CD4-positive, alpha-beta T cell (primary cell): ENCODE results near the gene SDK1. TPM values are rescaled to one million over a fixed set of nuclear protein-coding genes. Genes with fewer than 3 reads are reported as not detected.

Experiments used
- ATAC-seq: fragments of 200-7000 bp; cut with Tn5 transposase; one replicate; pipeline ENCODE4 v1.10.0; 2022; ENCODE audit warnings: mild to moderate bottlenecking; ENCODE audit not compliant: poor library complexity
- CTCF ChIA-PET: fragments of 350-600 bp; sonication (Branson Sonifier 250); formaldehyde crosslinking; loops from one replicate; lab custom pipeline; 2021; ENCODE audit warnings: antibody characterized with exemption, inconsistent platforms; lab: Charles Lee
- POLR2A ChIA-PET: fragments of 350-600 bp; sonication (Branson Sonifier 250); formaldehyde crosslinking; loops from one replicate; lab custom pipeline; 2021; ENCODE audit warnings: antibody characterized with exemption, inconsistent platforms; lab: Charles Lee
- DNase-seq, 14 experiments: peaks; one replicate each; pipeline ENCODE4 v3.0.0-alpha.2; 2013 to 2020; ENCODE audit warnings: mixed read lengths in 2 of 14
- H3K27ac ChIP-seq, 2 donors: one replicate each; pipeline versions ENCODE4 v1.5.1 to v1.7.0; 2013; ENCODE audit warnings: low read length in 2 of 2, low read depth in 1 of 2, mild to moderate bottlenecking in 1 of 2
- H3K27me3 ChIP-seq, 2 experiments: 1 replicate in 1 of 2; 2 replicates in 1 of 2; pipeline versions ENCODE4 v1.6.1 to v1.7.0; 2013; ENCODE audit warnings: low read length in 2 of 2, control low read depth in 1 of 2, mild to moderate bottlenecking in 1 of 2, moderate library complexity in 1 of 2; ENCODE audit not compliant: insufficient read depth in 2 of 2, control insufficient read depth in 1 of 2
- H3K36me3 ChIP-seq: one replicate; pipeline ENCODE4 v1.6.1; 2013; ENCODE audit warnings: low read length, control low read depth; ENCODE audit not compliant: insufficient read depth
- H3K4me1 ChIP-seq: one replicate; pipeline ENCODE4 v1.6.1; 2013; ENCODE audit warnings: low read length, control low read depth; ENCODE audit not compliant: insufficient read depth
- H3K4me3 ChIP-seq: one replicate; pipeline ENCODE4 v1.5.1; 2013; ENCODE audit warnings: mild to moderate bottlenecking, low read length, moderate library complexity
- H3K9me3 ChIP-seq, 2 experiments: 1 replicate in 1 of 2; 2 replicates in 1 of 2; pipeline versions ENCODE4 v1.6.1 to v1.7.0; 2013; ENCODE audit warnings: low read length in 2 of 2, mild to moderate bottlenecking in 2 of 2, control low read depth in 1 of 2, moderate library complexity in 1 of 2; ENCODE audit not compliant: control insufficient read depth in 1 of 2, insufficient read depth in 1 of 2
- H3K27ac Mint-ChIP-seq: one replicate; pipeline ENCODE4 v1.8.0; 2020; ENCODE audit warnings: mixed read lengths
- H3K27me3 Mint-ChIP-seq: one replicate; pipeline ENCODE4 v1.8.0; 2021; ENCODE audit warnings: mixed read lengths
- H3K36me3 Mint-ChIP-seq: one replicate; pipeline ENCODE4 v1.8.0; 2021; ENCODE audit warnings: low read depth, mixed read lengths
- H3K4me1 Mint-ChIP-seq: one replicate; pipeline ENCODE4 v1.8.0; 2021; ENCODE audit warnings: low read depth, mixed read lengths
- H3K4me3 Mint-ChIP-seq: one replicate; pipeline ENCODE4 v1.8.0; 2020; ENCODE audit warnings: mild to moderate bottlenecking, mixed read lengths
- H3K9me3 Mint-ChIP-seq: one replicate; pipeline ENCODE4 v1.8.0; 2020; ENCODE audit warnings: mixed read lengths
- CTCF ChIP-seq: fragments of 200-600 bp; IDR thresholded peaks from one replicate; pipeline ENCODE4 v1.8.0; 2022; ENCODE audit warnings: antibody characterized with exemption, mild to moderate bottlenecking
- intact Hi-C, 2 experiments: fragments of 100-400 bp; cut with DNase I in 1 of 2; cut with micrococcal nuclease in 1 of 2; formaldehyde crosslinking; loops; one replicate each; pipeline versions ENCODE4 v1.15.1 to v1.9.0; 2023 to 2025; cut with DNase I, micrococcal nuclease
- total RNA-seq, 174 experiments: library from RNA in 2 of 174; stranded (reverse) in 2 of 174; gene quantifications; one replicate each; pipeline ENCODE4 v1.2.3 and lab custom pipeline; 2021 to 2026

SDK1 gene
- total RNA-seq, 2 experiments from 2014 or later = 1.1 to 1.3 TPM

GRCh38 chr7:3914051-3914775, 613.2 kb downstream of the SDK1 start:
- Histone ChIP-seq H3K9me3 (peaks cover 0 to 5% of the 10 kb centered on the region in 2 experiments), H3K4me1 (no peaks in the 10 kb centered on the region), H3K27me3 (no peaks in the 10 kb centered on the region), H3K27ac (no peak overlapping the region), H3K36me3 (no peaks in the 10 kb centered on the region), H3K4me3 (no peak overlapping the region)
- Mint-ChIP-seq H3K4me3 (no peak overlapping the region), H3K4me1 (peaks cover 7% of the 10 kb centered on the region), H3K27me3 (no peaks in the 10 kb centered on the region), H3K9me3 (no peaks in the 10 kb centered on the region), H3K27ac (no peak overlapping the region), H3K36me3 (no peaks in the 10 kb centered on the region)
- TF ChIP-seq CTCF = no peak
- no peak for DNase-seq
- intact Hi-C loops = no loop called here
- ChIA-PET POLR2A (no interaction called here), CTCF (interaction anchor here (1.0 kb wide), 1 partner anchor 24 kb away, joined by 3 read pairs; no protein-coding TSS in a partner anchor)
- no peak for ATAC-seq

GRCh38 chr7:3915337-3915878, 614.4 kb downstream of the SDK1 start:
- no peaks in the 10 kb centered on the region for H3K27me3 ChIP-seq
- no peak for ATAC-seq
- H3K36me3 Mint-ChIP-seq = no peaks in the 10 kb centered on the region
- peaks cover 0 to 6% of the 10 kb centered on the region in 2 experiments for H3K9me3 ChIP-seq
- peak in 1 of 14 experiments; percentile 6 for DNase-seq
- H3K27ac Mint-ChIP-seq = no peak overlapping the region
- H3K4me3 ChIP-seq = no peak overlapping the region
- H3K9me3 Mint-ChIP-seq = no peaks in the 10 kb centered on the region
- H3K27ac ChIP-seq = no peak overlapping the region
- H3K4me1 Mint-ChIP-seq = peaks cover 7% of the 10 kb centered on the region
- intact Hi-C loops = no loop called here
- H3K4me1 ChIP-seq = no peaks in the 10 kb centered on the region
- POLR2A ChIA-PET = no interaction called here
- no peak for TF ChIP-seq CTCF
- H3K36me3 ChIP-seq = no peaks in the 10 kb centered on the region
- no peaks in the 10 kb centered on the region for H3K27me3 Mint-ChIP-seq
- H3K4me3 Mint-ChIP-seq = no peak overlapping the region
- CTCF ChIA-PET = no interaction called here

- peaks cover 7% of the 10 kb centered on the region for H3K4me1 Mint-ChIP-seq
- ATAC-seq (no peak), DNase-seq (no peak)
- H3K27ac Mint-ChIP-seq = no peak overlapping the region
- no peak overlapping the region for H3K27ac ChIP-seq
- H3K4me3 ChIP-seq = no peak overlapping the region
- H3K9me3 ChIP-seq = peaks cover 0 to 6% of the 10 kb centered on the region in 2 experiments
- POLR2A ChIA-PET = no interaction called here
- no peaks in the 10 kb centered on the region for H3K4me1 ChIP-seq
- H3K27me3 ChIP-seq = no peaks in the 10 kb centered on the region
- TF ChIP-seq CTCF = no peak
- H3K9me3 Mint-ChIP-seq = no peaks in the 10 kb centered on the region
- no peaks in the 10 kb centered on the region for H3K36me3 ChIP-seq
- CTCF ChIA-PET = no interaction called here
- intact Hi-C loops = no loop called here
- no peaks in the 10 kb centered on the region for H3K27me3 Mint-ChIP-seq
- no peak overlapping the region for H3K4me3 Mint-ChIP-seq
- H3K36me3 Mint-ChIP-seq = no peaks in the 10 kb centered on the region
Observed at GRCh38 chr7:3916146-3916545, 615.1 kb downstream of the SDK1 start.
